HFFc6 (cell line): ENCODE data around the gene OLIG1. TPM values are rescaled to one million over a fixed set of nuclear protein-coding genes. Genes with fewer than 3 reads are reported as not detected.

Source experiments
- DNase-seq: peaks from one replicate; pipeline ENCODE4 v3.0.0-alpha.2; 2018
- H3K27ac Mint-ChIP-seq: 2 replicates; pipeline ENCODE4 v1.8.0; 2020; ENCODE audit warnings: mild to moderate bottlenecking, mixed read lengths
- H3K27me3 Mint-ChIP-seq: 2 replicates; pipeline ENCODE4 v1.8.0; 2021; ENCODE audit warnings: mild to moderate bottlenecking, moderate library complexity, mixed read lengths; ENCODE audit not compliant: insufficient read depth
- H3K36me3 Mint-ChIP-seq: 2 replicates; pipeline ENCODE4 v1.8.0; 2021; ENCODE audit warnings: low read depth, mixed read lengths
- H3K4me1 Mint-ChIP-seq: 2 replicates; pipeline ENCODE4 v1.8.0; 2020; ENCODE audit warnings: low read depth, mixed read lengths
- H3K4me3 Mint-ChIP-seq: 2 replicates; pipeline ENCODE4 v1.8.0; 2020; ENCODE audit warnings: mild to moderate bottlenecking, moderate library complexity, mixed read lengths
- H3K9me3 Mint-ChIP-seq: 2 replicates; pipeline ENCODE4 v1.8.0; 2020; ENCODE audit warnings: mild to moderate bottlenecking, mixed read lengths
- CTCF ChIP-seq: fragments of 200-600 bp; sonication (generic); IDR thresholded peaks from 2 replicates; pipeline ENCODE4 v1.5.0; 2021; ENCODE audit warnings: antibody characterized with exemption, mild to moderate bottlenecking
- total RNA-seq, 6 experiments: library from RNA; stranded (reverse); fragmentation: NEBNext Ultra II Directional; extraction: Animal tissue kit (Norgen Biotek cat#: 25700); gene quantifications; 2 replicates in 1 of 6; 3 replicates in 5 of 6; pipeline ENCODE4 v1.2.3, GENCODE V29; 2021

Gene OLIG1
- total RNA-seq, 6 experiments from 2014 or later = not detected

DNA sequence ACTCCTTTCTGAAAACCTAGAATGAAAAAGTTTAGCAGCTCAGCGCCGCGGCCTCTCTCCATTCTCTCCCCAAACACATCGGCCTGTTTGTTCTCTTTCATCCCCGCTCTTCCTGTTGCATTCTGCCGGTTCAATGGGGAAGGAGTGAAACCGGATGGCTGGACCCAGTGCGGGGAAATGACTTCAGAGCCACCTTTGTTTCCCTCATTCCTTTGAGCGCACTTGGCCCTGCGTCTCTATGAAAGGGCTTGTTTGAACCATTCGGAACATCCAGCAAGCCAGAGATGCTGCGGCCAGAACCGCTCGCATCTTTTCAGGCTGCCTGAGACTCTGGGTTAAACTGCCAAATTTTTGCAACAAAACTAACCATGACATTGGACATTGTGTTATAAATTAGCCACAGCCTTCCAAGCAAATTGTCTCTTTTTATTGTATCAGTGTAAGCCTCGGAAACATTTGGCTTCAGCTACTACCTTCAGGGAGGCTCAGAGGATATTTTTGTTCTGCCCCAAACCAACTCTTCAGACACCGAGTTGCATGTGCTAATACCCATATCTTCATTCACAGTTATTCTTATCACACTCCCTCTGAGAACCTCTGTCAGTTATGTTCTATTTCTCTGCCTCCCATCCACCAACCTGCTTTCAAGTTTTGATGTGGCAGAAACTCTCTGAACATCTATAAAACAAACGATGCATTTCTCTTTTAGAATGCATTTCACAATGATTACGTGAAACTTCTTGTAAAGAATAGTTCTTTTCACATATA, 5.1 kb upstream of the OLIG1 start:
- DNase-seq = no peak
- Mint-ChIP-seq H3K4me1 (no peaks in the 10 kb centered on the region), H3K27ac (no peak overlapping the region), H3K27me3 (peaks cover 67% of the 10 kb centered on the region), H3K9me3 (peaks cover 8% of the 10 kb centered on the region), H3K4me3 (no peak overlapping the region), H3K36me3 (peaks cover 7% of the 10 kb centered on the region)
- TF ChIP-seq CTCF = no peak

- peaks cover 8% of the 10 kb centered on the region for H3K9me3 Mint-ChIP-seq
- peaks cover 7% of the 10 kb centered on the region for H3K36me3 Mint-ChIP-seq
- no peak overlapping the region for H3K27ac Mint-ChIP-seq
- no peak overlapping the region for H3K4me3 Mint-ChIP-seq
- DNase-seq = no peak
- TF ChIP-seq CTCF = no peak
- peaks cover 7% of the 10 kb centered on the region for H3K4me1 Mint-ChIP-seq
- H3K27me3 Mint-ChIP-seq = peaks cover 63% of the 10 kb centered on the region
These were observed 2.9 kb upstream of the OLIG1 start for GRCh38 chr21:33067043-33067442.

DNA sequence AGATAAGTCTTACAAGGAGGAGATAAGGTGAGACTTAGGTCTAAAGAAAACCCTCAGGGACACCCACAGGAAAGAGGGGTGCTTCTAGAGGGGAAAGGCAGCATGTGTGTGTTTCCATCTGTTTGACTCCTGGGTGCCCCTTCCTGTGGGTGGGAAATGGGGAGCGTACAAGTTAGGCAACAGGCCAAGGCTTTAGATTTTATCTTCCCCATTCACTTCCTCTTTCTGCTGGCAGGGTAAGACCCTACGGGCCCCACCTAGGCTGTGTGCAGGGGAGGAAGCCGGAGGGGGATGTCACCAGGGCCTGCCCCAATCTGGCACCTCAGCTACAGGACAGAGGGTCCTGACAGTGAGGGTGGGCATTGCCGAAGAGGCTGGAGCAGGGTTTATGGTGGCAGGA, 2.5 kb upstream of the OLIG1 start:
- Mint-ChIP-seq H3K36me3 (peaks cover 7% of the 10 kb centered on the region), H3K4me3 (no peak overlapping the region), H3K27ac (no peak overlapping the region), H3K27me3 (peaks cover 67% of the 10 kb centered on the region), H3K4me1 (peaks cover 10% of the 10 kb centered on the region), H3K9me3 (peaks cover 8% of the 10 kb centered on the region)
- no peak for DNase-seq
- TF ChIP-seq CTCF = no peak

GRCh38 chr21:33069243-33069642, 698 bp upstream of the OLIG1 start:
- TF ChIP-seq CTCF = no peak
- Mint-ChIP-seq H3K4me3 (no peak overlapping the region), H3K4me1 (peaks cover 10% of the 10 kb centered on the region), H3K27me3 (peaks cover 67% of the 10 kb centered on the region), H3K9me3 (peaks cover 8% of the 10 kb centered on the region), H3K27ac (no peak overlapping the region), H3K36me3 (peaks cover 7% of the 10 kb centered on the region)
- no peak for DNase-seq

- H3K4me1 Mint-ChIP-seq = peaks cover 10% of the 10 kb centered on the region
- H3K27ac Mint-ChIP-seq = no peak overlapping the region
- H3K4me3 Mint-ChIP-seq = no peak overlapping the region
- DNase-seq = no peak
- H3K36me3 Mint-ChIP-seq = peaks cover 7% of the 10 kb centered on the region
- TF ChIP-seq CTCF = no peak
- peaks cover 67% of the 10 kb centered on the region for H3K27me3 Mint-ChIP-seq
- H3K9me3 Mint-ChIP-seq = peaks cover 8% of the 10 kb centered on the region
These were observed 322 bp upstream of the OLIG1 start for GRCh38 chr21:33069645-33069993.

DNA sequence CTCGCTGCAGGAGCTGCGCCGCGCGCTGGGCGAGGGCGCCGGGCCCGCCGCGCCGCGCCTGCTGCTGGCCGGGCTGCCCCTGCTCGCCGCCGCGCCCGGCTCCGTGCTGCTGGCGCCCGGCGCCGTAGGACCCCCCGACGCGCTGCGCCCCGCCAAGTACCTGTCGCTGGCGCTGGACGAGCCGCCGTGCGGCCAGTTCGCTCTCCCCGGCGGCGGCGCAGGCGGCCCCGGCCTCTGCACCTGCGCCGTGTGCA, 730 bp downstream of the OLIG1 start:
- Mint-ChIP-seq H3K36me3 (peaks cover 7% of the 10 kb centered on the region), H3K4me3 (no peak overlapping the region), H3K27ac (no peak overlapping the region), H3K27me3 (peaks cover 67% of the 10 kb centered on the region), H3K4me1 (peaks cover 10% of the 10 kb centered on the region), H3K9me3 (peaks cover 8% of the 10 kb centered on the region)
- DNase-seq = no peak
- TF ChIP-seq CTCF = no peak
